HepG2 (cell line): Measurements from ENCODE around the gene PLEKHH3. TPM values are rescaled to one million over a fixed set of nuclear protein-coding genes. Genes with fewer than 3 reads are reported as not detected.

ENCODE experiments used
- GPN1 ChIP-seq: sonication (generic); formaldehyde crosslinking; IDR thresholded peaks from 2 replicates; pipeline ENCODE4 v1.5.1; 2020; ENCODE audit warnings: missing genetic modification reagents, borderline replicate concordance
- JUND ChIP-seq: sonication (generic); formaldehyde crosslinking; IDR thresholded peaks from 2 replicates; pipeline ENCODE4 v1.8.0; 2022; ENCODE audit warnings: mild to moderate bottlenecking, missing genetic modification reagents
- KDM5B ChIP-seq: sonication (generic); formaldehyde crosslinking; IDR thresholded peaks from 2 replicates; pipeline ENCODE4 v1.4.0; 2020; ENCODE audit warnings: missing genetic modification reagents, mild to moderate bottlenecking, borderline replicate concordance
- MLX ChIP-seq: IDR thresholded peaks from 2 replicates; pipeline ENCODE4 v1.6.1; 2016
- MYPOP ChIP-seq: sonication (generic); formaldehyde crosslinking; IDR thresholded peaks from 2 replicates; pipeline ENCODE4 v1.8.1; 2023; ENCODE audit warnings: mild to moderate bottlenecking, moderate library complexity, missing genetic modification reagents
- NR2F2 ChIP-seq: IDR thresholded peaks from 2 replicates; pipeline ENCODE4 v1.6.1; 2012; ENCODE audit warnings: low read depth, inconsistent platforms, borderline replicate concordance
- PHF5A ChIP-seq: IDR thresholded peaks from one replicate; pipeline ENCODE4 v1.6.1; 2018; ENCODE audit warnings: low read depth, missing genetic modification reagents; ENCODE audit not compliant: unreplicated experiment
- RBM22 ChIP-seq: fragments of 200-400 bp; formaldehyde crosslinking; optimal IDR thresholded peaks from 2 replicates; pipeline ENCODE3; 2017; ENCODE audit warnings: mild to moderate bottlenecking, low read length, moderate library complexity
- SALL1 ChIP-seq: sonication (generic); formaldehyde crosslinking; IDR thresholded peaks from 2 replicates; pipeline ENCODE4 v1.8.0; 2022; ENCODE audit warnings: mild to moderate bottlenecking, missing genetic modification reagents
- SSRP1 ChIP-seq: IDR thresholded peaks from 2 replicates; pipeline ENCODE4 v1.6.1; 2016; ENCODE audit warnings: control low read depth
- TAF15 ChIP-seq: fragments of 200-400 bp; formaldehyde crosslinking; IDR thresholded peaks from one replicate; pipeline ENCODE4 v1.6.1; 2018; ENCODE audit warnings: mild to moderate bottlenecking, low read depth, low read length; ENCODE audit not compliant: poor library complexity, severe bottlenecking
- ZBTB10 ChIP-seq: sonication (generic); formaldehyde crosslinking; IDR thresholded peaks from 2 replicates; pipeline ENCODE4 v1.4.0; 2020; ENCODE audit warnings: missing genetic modification reagents, borderline replicate concordance
- ZNF563 ChIP-seq: sonication (generic); formaldehyde crosslinking; IDR thresholded peaks from 2 replicates; pipeline ENCODE4 v1.8.0; 2022; ENCODE audit warnings: mild to moderate bottlenecking, moderate library complexity, missing genetic modification reagents
- ZNF766 ChIP-seq: sonication (generic); formaldehyde crosslinking; IDR thresholded peaks from 2 replicates; pipeline ENCODE4 v1.5.0; 2020; ENCODE audit warnings: missing genetic modification reagents, borderline replicate concordance
- polyA plus RNA-seq, 8 experiments: library from polyadenylated mRNA; depleted of rRNA in 3 of 8; stranded (reverse) in 7 of 8; unstranded in 1 of 8; fragments of >200 nt; fragmentation: Illumina TruSeq in 4 of 8; extraction: Trizol in 4 of 8; gene quantifications; 2 replicates each; pipeline versions ENCODE4 v1.2.1 to v1.2.3, GENCODE V29; 2011 to 2016; ENCODE audit warnings: low read depth in 4 of 8, missing spikeins in 1 of 8, mixed read lengths in 1 of 8; ENCODE audit not compliant: insufficient read depth in 1 of 8
- total RNA-seq, 5 experiments: library from RNA; depleted of rRNA; stranded (reverse); fragments of >200 nt; fragmentation: Illumina TruSeq; extraction: Trizol; gene quantifications; 2 replicates each; pipeline ENCODE4 v1.2.3, GENCODE V29; 2016; ENCODE audit warnings: low read depth in 1 of 5
- TF ChIP-seq, protein P1 (sequence below), 2 experiments: sonication (generic) in 1 of 2; formaldehyde crosslinking in 1 of 2; IDR thresholded peaks; 2 replicates each; pipeline versions ENCODE4 v1.6.1 to v1.9.0; 2014 to 2022; ENCODE audit warnings: antibody characterized with exemption in 1 of 2, borderline replicate concordance in 1 of 2, inconsistent platforms in 1 of 2, low read depth in 1 of 2, missing genetic modification reagents in 1 of 2

The PLEKHH3 gene
- total and polyA plus RNA-seq, 2 of the 13 experiments (the other 11 are each of a cell fraction or from before 2014, with no cell fraction given), result 6.0 to 19.9 TPM

- TF ChIP-seq, protein P1, sequence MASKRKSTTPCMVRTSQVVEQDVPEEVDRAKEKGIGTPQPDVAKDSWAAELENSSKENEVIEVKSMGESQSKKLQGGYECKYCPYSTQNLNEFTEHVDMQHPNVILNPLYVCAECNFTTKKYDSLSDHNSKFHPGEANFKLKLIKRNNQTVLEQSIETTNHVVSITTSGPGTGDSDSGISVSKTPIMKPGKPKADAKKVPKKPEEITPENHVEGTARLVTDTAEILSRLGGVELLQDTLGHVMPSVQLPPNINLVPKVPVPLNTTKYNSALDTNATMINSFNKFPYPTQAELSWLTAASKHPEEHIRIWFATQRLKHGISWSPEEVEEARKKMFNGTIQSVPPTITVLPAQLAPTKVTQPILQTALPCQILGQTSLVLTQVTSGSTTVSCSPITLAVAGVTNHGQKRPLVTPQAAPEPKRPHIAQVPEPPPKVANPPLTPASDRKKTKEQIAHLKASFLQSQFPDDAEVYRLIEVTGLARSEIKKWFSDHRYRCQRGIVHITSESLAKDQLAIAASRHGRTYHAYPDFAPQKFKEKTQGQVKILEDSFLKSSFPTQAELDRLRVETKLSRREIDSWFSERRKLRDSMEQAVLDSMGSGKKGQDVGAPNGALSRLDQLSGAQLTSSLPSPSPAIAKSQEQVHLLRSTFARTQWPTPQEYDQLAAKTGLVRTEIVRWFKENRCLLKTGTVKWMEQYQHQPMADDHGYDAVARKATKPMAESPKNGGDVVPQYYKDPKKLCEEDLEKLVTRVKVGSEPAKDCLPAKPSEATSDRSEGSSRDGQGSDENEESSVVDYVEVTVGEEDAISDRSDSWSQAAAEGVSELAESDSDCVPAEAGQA (IDR thresholded peaks at IDR 0.05; ENCODE audit: low read depth), result peak; percentile 29
- TF ChIP-seq, protein P1 (CRISPR knock-in tag; IDR thresholded peaks at IDR 0.05; ENCODE audit: borderline replicate concordance), result no peak
- TF ChIP-seq NR2F2, result peak; percentile 49; the same call in 1 of the 2 replicates
- peak; percentile 76 for TF ChIP-seq ZNF766 (CRISPR knock-in tag)
- no peak for TF ChIP-seq TAF15
- no peak for TF ChIP-seq PHF5A (CRISPR knock-in tag)
- TF ChIP-seq GPN1, result no peak; the same call in 1 of the 2 replicates
- peak; percentile 59 for TF ChIP-seq JUND (CRISPR knock-in tag)
- TF ChIP-seq RBM22, result no peak
- TF ChIP-seq SALL1, result peak; percentile 91
- 0 out of 2 replicates have a peak, but pooled peaks have one; percentile 47 for TF ChIP-seq ZBTB10 (CRISPR knock-in tag)
- TF ChIP-seq MYPOP (CRISPR knock-in tag), result peak; percentile 65
- peak; percentile 25; the same call in 1 of the 2 replicates for TF ChIP-seq ZNF563
- TF ChIP-seq KDM5B (CRISPR knock-in tag), result peak; percentile 72; the same call in 1 of the 2 replicates
- peak; percentile 97 for TF ChIP-seq MLX (CRISPR knock-in tag)
- TF ChIP-seq SSRP1 (CRISPR knock-in tag), result 0 out of 2 replicates have a peak, but pooled peaks have one; percentile 46
Observed at GRCh38 chr17:42677921-42678781, 1.4 kb upstream of the PLEKHH3 start (continued).
